ENCODE data around the gene STAT5A.

DNA sequence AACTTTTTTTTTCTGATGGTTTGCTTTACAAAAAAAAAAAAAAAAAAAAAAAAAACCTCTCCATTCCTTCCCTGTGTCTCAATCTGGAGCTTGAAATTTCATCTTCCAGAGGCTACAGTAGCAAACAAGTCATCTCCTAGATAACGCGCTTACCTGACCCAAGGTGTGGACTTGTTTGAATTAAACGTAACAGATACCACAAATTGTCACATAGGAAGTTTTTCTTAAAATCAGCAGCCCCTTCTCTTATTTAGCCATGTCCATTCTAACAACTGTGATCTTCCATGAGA, 14.1 kb upstream of the STAT5A start:
- no peak for TF ChIP-seq POLR2A (IDR thresholded peaks at IDR 0.05)
- TF ChIP-seq, protein P1, sequence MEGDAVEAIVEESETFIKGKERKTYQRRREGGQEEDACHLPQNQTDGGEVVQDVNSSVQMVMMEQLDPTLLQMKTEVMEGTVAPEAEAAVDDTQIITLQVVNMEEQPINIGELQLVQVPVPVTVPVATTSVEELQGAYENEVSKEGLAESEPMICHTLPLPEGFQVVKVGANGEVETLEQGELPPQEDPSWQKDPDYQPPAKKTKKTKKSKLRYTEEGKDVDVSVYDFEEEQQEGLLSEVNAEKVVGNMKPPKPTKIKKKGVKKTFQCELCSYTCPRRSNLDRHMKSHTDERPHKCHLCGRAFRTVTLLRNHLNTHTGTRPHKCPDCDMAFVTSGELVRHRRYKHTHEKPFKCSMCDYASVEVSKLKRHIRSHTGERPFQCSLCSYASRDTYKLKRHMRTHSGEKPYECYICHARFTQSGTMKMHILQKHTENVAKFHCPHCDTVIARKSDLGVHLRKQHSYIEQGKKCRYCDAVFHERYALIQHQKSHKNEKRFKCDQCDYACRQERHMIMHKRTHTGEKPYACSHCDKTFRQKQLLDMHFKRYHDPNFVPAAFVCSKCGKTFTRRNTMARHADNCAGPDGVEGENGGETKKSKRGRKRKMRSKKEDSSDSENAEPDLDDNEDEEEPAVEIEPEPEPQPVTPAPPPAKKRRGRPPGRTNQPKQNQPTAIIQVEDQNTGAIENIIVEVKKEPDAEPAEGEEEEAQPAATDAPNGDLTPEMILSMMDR (IDR thresholded peaks at IDR 0.05) = no peak

Data from uterus (tissue), 2 donors.